H54 (cell line): ENCODE data around the gene MICU2.

ENCODE experiments used
- DNase-seq: peaks from one replicate; pipeline ENCODE4 v3.0.0; 2011; ENCODE audit warnings: low spot score, mixed read lengths; ENCODE audit not compliant: insufficient read length
- FAIRE-seq: peaks from 3 replicates; lab custom pipeline; 2011; peaks lifted over from hg19 to GRCh38; lab: Jason Lieb, UNC
- POLR2A ChIP-seq: IDR thresholded peaks from 2 replicates; pipeline ENCODE4 v1.6.1; 2011; ENCODE audit warnings: low read depth, mild to moderate bottlenecking, low read length

The MICU2 gene, protein sequence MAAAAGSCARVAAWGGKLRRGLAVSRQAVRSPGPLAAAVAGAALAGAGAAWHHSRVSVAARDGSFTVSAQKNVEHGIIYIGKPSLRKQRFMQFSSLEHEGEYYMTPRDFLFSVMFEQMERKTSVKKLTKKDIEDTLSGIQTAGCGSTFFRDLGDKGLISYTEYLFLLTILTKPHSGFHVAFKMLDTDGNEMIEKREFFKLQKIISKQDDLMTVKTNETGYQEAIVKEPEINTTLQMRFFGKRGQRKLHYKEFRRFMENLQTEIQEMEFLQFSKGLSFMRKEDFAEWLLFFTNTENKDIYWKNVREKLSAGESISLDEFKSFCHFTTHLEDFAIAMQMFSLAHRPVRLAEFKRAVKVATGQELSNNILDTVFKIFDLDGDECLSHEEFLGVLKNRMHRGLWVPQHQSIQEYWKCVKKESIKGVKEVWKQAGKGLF

DNA sequence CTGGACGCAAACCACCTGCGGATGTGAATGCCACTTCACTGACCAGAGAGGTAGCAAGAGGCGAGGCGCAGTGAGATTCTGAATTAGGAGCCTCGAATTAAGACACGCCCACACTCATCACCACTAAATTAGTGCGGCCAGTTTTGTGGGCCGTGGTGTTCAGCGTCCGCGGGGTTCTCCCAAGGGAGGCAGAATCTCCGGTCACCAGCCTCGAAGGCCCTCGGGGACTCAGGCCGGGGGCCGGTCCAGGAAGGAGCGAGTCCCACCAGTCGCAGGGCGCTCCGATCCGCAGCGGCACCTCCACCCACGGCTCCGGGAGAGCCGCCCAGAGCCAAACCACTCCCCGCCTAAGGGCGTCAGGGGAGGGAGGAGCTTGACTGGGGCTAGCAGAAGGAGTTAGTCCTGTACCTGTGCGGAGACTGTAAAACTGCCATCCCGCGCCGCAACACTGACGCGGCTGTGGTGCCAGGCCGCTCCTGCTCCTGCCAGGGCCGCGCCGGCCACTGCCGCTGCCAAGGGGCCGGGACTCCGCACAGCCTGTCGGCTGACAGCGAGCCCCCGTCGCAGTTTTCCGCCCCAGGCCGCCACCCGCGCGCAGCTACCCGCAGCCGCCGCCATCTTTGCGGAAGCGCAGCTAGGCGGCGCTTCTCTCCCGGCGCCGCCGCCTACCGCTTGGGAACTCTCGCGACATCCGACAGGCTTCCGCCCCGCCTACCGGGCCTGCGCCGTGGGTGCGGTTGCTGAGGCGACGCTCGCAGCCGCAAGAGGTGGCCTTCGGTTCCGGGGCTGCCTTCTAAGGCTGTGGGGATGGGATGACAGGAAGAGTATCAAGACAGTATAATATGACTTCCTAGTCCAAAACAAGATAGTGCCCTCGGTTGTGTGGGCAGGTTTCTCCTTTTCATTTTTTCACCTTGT, at the start of gene MICU2:
TSS of gene MICU2 (minus strand) at position 640 of the 918 bp plus-strand sequence. CDS start at position 618, 22 bp downstream.
- DNase-seq = peak; percentile 77
- TF ChIP-seq POLR2A = peak; percentile 50
- no peak for FAIRE-seq

DNA sequence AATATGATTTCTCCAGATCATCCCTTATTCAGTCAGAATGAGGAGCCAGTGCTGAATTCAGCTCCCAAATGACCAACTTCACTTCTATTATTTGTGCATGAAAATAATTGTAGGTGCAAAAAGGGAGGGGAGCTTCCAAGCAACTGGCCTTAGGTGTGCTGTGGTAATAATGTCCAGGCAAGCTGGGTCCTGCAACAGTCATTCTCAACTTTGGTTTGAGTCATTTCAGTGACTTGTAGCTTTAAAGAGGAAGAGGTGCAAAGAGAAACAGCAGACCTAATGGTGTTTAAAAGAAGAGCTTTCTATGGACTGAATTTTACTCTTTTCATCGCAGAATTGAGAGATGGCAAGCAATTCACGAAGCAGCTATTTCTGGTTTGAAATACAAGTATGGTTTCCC, 37.7 kb upstream of the MICU2 start:
- DNase-seq (no peak), FAIRE-seq (no peak)
- TF ChIP-seq POLR2A = no peak

DNA sequence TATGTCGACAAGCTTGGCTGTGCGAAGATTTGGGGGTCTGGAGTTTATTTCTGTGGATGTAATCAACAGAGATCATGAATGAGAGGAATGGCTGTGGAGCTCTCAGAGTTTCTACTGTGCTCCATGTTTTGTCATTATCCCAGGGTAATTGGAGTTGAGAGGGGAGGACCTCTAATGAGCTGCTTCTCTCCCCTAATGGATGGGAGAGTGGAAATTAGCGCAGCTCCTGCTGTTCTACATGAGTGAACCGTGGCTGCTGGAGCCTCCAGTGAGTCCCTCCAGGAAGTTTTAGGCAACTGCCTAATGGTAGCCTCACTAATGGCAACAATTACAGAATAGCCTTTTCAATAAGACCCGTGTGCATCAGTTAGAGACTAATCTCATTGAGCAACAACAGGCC, 35.6 kb upstream of the MICU2 start:
- no peak for FAIRE-seq
- no peak for TF ChIP-seq POLR2A
- DNase-seq = no peak

DNA sequence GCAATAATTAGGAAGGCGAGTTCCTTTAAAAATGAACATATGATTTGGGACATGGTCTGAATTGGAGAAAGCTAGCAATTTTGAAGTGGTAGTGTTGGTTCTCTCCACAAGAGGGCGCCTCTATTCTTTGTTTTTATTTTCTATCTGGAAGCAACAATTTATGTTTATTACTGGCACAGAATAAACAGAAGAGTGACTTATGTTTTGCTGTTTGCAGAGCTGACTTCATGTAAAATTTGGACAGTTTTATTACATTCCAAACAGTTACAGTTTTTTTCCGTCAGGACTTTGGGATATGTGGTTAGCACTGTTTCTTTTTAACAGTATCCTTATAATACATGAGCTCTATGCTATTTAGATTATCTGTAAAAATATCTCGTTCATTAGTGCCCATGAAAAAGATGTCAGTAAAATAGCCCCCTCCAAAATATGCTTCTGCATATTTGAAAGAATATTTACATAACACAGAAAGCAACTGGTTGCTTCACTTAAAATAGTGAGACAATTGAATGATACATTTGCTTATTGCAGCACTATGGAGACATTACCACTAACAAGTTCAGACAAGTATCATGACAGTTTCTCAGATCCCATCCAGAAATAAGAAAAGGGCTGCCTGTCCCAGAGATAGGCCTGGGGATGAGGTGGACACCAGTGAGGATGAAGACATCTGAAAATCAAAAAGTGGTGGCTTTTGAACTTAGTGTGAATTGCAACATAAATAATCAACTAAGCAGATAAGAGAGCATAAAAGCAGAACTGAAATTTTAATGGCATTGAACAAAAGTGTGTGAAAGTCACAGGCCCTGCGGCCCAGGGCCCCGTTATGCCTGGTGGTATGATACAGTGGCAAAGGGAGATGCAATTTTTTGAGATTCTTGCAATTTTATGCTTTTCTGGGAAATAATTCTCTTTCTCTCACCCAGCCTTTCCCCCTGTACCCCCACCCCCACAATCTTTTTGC, 34.6 kb upstream of the MICU2 start:
- no peak for FAIRE-seq

DNA sequence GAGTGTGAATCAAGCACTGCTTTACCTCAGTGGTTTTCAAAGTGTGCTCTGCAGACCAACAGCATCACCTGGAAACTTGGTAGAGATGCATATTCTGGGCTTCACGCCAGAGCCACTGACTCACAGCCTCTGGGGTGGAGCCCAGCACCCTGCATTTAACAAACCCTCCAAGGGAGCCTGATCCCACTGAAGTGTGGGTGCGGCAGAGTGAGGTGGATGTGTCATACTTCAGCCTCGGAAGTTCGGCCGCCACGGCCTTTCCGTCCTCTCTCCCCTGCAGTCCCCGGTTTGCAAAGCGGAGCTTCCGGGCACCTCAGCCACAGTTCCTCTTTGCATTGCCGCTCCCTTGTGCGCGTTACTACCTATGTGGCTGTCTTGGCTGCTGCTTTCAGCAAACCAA, 33.3 kb upstream of the MICU2 start:
- no peak for TF ChIP-seq POLR2A
- DNase-seq (peak; percentile 71), FAIRE-seq (peak; percentile 95)

More for the DNA sequence above, 34.6 kb upstream of the MICU2 start:
- DNase-seq = no peak
- no peak for TF ChIP-seq POLR2A

DNA sequence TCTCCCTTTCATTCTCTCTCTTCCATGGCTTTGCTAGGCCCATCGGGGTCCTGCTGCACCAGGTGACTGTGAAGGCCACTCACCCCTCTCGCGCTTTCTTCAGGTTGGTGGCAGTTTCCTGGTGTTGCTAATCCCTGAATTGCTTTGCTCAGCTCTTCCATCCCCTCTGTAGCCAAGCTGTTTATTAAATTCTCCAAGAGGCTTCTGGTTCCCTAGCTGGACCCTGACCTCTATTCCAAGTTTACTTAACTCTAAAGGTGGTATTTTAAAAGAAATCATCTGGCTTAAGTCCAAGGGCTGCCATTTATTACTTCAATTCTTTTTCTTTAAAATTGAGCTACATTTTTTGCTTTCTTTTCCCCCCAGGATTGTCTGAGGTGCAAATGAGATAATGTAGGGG, 32.7 kb upstream of the MICU2 start:
- TF ChIP-seq POLR2A = no peak
- no peak for FAIRE-seq
- no peak for DNase-seq

DNA sequence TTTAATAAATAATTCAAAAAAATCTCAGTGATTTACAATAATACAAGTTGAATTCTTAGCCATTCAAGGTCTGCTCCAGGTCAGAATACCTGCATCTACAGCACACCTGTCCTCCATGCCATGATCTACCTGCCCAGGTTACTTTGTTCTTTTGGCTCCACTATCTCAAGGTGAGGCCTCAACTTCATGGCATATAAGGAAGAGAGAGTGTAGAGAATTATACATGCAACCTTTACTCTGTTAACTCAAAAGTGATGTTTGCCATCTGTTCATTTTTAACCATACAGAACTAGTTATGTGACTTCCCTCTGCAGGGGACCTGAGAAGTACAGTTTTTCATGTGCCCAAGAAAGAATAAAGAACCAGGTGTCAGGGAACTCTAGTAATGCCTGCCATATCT, 28.2 kb upstream of the MICU2 start:
- FAIRE-seq (no peak), DNase-seq (no peak)
- no peak for TF ChIP-seq POLR2A

DNA sequence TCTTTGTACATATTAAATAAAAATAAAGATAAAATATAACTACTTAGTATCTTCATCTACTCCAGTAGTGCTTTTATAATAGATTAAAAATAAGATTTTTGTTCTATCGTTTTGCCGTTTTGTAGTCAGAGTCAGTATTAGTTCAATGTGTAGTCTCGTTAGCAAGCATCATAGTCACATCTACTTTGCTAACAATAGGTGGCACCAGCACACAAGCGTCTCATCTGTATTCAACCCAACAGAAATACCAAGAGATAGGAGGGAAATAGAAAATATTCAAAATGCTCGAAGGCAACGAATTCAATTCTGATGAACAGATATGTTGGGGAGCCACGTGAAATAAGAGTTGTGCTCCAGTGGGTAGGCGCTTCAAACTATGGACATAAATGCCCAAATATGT, 21.4 kb upstream of the MICU2 start:
- FAIRE-seq (peak; percentile 6), DNase-seq (no peak)
- no peak for TF ChIP-seq POLR2A

DNA sequence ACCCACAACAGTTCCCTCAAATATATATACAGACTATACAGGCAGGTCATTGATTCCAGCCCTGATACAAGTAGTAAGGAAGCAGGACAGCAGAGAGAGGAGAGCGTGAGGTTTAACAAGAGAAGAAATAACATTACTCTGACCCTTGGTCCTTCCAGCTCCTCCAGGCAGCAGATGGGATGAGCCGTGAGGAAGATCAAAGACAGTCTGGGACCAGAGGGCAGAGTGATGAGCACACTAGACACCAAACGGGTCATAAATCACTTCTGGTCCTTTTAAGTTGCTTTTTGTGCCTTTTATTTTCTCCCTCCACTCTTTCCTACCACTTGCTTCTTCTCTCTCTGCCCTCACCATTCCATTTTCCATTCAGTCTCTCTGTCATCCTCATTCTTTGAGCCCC, 16.9 kb upstream of the MICU2 start:
- TF ChIP-seq POLR2A = no peak
- FAIRE-seq = no peak
- no peak for DNase-seq

DNA sequence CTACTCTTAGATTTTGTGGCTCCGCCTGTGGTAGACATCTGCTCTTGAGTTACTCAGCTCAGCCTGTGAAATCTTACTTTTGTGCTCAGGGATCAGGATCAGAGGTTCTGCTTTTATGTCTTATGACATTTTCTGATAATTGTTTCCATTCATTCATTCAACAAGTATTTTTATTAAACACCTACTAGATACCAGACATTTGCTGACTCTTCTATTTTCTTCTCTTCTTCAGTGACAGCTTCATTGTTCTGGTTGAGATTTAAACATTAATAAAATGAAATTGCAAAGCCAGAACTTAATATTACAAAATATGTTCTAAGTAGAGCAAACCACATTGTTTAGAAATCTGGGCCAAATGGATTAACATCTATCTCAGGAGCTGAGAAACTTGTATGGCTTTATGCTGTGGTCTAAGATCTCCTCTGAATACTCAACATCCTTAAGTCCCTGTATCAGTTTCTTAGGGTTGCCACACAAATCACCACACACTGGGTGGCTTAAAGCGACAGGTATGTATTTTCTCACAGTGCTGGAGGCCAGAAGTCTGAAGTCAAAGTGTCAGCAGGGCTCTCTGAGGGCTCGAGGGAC, 15.8 kb upstream of the MICU2 start:
- TF ChIP-seq POLR2A = no peak
- no peak for DNase-seq
- FAIRE-seq = no peak

DNA sequence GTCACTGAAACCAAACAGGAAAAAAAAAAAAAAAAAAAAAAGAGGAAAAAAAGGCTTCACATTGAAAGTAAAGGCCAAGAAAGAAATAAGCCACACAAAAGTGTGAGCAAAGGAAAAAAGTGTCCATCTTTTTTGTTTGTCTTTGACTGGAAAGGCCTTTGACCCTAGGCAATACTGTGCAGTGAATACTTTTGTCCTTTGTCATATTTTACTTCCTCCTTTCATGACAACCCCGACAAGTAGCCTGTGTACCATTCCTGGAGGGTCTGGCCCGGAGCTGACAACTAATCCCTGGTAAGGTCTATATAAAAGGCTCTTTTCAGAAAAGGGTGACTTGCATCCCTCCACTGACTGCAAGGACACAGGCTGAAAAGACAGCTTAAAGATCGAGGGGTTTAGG, 12.9 kb upstream of the MICU2 start:
- TF ChIP-seq POLR2A = no peak
- DNase-seq = no peak
- FAIRE-seq = no peak

DNA sequence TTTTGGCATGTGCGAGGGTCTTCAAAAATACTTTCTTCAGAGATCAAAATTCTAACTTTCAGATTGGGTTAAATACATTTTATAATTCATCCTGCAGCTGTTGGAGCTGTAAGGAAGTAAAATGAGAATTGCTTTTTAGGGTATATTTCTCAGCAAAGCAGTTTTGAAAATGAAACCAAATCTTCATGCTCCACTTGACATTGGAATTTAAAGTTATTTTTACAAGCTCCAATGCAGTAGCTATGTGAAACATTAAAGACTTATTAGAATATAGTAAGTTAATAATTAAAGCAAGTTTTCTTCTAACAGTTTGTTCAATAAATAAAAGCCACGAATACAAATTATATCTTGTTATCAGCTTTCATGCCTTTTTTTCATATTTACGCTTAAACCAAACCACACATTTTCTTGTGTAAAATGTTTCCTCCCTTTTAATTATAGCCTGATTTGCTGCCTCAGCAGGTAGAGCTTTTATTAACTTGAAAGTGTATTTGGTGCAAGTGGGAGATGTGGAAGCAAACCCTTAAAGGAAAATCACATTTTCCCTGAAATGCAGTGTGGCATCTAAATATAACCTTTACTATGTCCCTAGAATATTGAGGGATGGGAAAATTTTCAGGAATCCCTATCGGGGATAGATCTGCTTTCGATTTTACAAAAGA, 12.4 kb upstream of the MICU2 start:
- DNase-seq (no peak), FAIRE-seq (no peak)
- no peak for TF ChIP-seq POLR2A
